RKO (cell line): Measurements from ENCODE around the gene CPPED1.
"Not testable (repeated sequence)": the region's sequence is repeated elsewhere in the genome, so short reads cannot be mapped to it uniquely, and the experiment has no call there.

Source experiments
- DNase-seq: peaks from one replicate; pipeline ENCODE4 v3.0.0-alpha.2; 2016; ENCODE audit warnings: low spot score

The CPPED1 gene

DNA sequence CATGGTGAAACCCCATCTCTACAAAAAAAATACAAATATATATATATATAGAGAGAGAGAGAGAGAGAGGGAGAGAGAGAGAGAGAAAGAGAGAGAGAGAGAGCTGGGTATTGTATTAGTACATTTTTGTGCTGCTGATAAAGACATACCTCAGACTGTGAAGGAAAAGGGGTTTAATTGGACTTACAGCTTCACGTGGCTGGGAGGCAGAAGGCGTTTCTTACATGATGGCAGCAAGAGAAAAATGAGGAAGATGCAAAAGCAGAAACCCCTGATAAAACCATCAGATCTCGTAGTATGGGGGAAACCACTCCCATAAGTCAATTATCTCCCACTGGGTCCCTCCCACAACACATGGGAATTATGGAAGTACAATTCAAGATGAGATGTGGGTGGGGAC is 37.5 kb downstream of the CPPED1 start:
- not testable (repeated sequence) for DNase-seq

DNA sequence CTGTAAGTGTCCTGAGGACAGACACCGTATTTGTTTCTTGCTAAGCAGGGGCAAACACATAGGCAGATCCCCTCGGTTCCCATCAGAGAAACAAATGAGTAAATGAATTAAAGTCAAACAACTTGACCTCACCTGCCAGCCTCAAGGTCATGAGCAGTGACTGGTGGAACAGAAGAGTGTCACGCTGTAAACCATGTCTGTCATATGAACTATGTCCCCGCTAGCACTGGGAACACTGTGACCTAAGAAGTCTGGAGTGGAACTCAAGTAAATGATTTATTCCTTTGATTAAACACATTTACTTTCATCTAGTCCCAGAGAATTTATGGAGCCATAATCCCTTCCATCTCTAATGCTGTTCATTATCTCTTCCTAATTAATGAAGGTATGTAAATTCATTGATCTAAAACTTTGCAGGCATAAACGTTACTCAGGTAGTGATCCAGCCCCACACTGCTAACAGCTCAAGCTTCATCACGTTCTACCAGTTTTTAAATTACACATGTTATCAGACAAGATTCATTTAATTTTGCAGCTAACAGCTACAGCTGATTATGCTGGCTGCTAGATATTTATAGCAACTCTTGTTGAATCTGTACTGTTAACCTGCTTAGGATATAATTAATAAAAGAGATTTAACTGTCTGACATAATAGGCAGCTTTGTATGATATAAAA is 38.7 kb downstream of the CPPED1 start:
- no peak for DNase-seq

DNA sequence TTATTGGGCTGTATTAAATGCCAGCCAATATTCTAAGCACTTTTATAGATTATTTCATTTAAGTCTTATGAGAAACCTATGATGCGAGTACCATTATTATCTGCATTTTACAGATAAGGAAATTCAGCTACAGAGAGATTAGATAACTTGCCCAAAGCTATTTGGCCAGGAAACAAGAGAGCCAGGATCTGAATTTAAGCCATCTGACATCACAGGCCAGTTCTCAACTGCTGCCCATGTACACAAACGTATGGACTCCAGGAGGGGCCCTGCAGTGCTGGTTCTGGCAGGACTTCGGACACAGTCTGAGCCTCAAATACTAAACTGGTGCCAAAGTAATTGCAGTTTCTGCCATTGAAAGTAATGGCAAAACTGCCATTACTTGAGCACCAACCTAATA is 40.2 kb downstream of the CPPED1 start:
- DNase-seq = no peak

DNA sequence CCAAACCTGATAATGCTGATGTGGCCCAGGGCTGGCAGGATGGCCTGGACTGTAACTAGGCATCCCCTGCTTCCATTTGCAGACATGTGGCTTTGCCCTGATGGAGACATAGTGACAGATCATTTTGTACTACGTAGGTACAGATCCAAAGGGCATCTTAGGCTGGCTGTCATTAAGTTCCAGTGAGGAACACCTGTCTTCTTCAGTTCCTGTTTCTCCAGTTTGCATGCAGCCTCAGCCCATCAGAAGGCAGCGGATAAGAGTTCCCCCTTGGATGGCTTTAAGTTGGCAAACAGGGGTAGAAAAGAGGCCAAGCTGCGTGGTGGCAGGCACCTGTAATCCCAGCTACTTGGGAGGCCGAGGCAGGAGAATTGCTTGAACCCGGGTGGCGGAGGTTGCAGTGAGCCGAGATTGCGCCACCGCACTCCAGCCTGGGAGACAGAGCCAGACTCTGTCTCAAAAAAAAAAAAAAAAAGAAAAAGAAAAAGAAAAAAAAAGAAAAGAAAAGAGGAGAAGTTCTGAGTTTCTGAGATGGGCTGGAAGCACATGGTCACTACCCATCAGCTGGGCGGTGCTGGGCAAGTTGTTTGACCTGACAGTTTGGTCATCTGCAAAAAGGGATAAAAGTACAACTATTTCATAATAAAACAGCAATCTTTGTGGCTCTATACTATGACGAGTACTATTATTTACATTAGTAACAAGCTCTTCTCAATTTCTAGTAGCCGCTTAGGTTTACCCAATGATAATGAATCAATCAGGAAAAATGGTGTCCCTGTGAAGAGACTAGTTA is 42.7 kb downstream of the CPPED1 start:
- DNase-seq = no peak

DNA sequence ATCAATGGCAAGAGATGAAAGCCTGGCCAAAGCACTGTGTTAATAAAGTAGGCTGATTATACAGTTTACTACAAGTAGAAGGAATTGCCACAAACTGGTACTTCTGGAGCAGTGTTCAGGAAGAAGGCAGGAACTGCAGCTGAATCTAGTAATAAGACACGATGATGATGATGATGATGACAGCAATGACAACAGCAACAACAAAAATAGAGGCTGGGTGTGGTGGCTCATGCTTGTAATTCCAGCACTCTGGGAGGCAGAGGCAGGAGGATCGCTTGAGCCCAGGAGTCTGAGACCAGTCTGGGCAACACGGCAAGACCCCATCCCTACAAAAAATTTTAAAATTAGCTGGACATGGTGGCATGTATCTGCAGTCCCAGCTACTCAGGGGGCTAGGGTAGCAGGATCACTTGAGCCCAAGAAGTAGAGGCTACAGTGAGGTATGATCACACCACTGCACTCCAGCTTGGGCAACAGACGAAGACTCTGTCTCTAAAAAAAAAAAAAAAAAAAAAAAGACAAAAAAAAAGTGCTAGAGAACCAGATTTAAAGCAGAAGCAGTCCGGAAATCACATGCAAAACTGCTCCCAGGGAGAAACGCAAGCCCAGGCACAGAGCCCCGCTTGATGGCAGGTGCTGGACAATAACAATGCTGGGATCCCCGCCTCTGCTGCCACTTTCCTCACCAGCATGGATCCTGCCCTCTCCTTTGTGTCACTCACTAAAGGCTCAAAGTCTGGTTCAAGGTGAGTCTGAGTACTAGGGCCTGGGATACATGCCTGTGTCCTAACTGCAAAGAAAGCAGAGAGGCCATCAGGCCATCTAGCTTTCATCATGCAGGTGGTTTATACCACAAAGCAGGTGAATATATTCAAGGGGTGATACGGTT is 44.8 kb downstream of the CPPED1 start:
- no peak for DNase-seq

DNA sequence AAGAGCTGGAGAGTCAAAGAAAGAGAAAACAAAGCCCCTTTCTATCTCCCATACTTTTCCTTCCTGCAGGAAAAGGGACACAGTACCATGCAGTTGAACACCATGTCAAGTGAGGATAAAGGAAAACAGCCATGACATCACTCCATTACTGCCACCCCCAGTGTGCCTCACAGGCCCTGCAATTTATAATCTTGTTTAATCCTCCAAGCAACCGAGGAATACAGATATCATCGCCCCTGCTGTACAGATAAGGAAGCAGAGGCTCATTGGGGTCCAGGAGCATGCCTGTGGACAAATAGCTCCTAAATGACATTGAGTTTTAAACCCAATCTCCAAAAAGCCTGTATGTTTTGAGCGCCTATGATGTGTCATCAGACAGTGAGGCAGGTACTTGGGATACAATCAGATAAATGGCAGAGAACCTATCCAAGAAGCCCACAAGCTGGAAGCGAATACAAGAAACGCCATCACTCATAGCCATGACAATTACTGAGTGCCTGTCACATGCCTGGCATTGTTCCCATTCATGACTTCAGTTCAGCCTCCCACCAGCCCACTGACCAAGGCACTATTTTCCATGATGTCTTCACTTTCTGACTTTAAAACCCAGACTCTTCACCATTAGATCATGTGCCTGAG is 45.5 kb downstream of the CPPED1 start:
- peak; percentile 7 for DNase-seq

DNA sequence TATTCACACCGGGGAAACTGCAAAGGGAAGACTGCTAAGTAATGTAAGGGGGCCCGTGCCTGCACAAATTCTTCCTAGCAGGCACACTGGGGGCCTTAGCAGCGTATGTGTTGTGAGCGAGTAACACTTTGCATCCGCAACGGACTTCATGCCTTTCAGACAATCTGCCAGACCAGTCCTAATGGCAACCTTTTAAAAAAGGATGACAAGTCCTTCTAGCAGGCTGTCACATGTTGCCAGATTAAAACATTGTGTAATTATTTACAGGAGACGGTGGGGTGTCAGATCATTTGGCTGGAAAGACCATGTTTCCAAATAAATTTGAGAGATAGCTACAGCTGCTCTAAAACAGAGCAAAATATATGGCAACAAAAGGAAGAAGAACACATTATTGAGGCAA is 46.1 kb downstream of the CPPED1 start:
- DNase-seq = no peak

DNA sequence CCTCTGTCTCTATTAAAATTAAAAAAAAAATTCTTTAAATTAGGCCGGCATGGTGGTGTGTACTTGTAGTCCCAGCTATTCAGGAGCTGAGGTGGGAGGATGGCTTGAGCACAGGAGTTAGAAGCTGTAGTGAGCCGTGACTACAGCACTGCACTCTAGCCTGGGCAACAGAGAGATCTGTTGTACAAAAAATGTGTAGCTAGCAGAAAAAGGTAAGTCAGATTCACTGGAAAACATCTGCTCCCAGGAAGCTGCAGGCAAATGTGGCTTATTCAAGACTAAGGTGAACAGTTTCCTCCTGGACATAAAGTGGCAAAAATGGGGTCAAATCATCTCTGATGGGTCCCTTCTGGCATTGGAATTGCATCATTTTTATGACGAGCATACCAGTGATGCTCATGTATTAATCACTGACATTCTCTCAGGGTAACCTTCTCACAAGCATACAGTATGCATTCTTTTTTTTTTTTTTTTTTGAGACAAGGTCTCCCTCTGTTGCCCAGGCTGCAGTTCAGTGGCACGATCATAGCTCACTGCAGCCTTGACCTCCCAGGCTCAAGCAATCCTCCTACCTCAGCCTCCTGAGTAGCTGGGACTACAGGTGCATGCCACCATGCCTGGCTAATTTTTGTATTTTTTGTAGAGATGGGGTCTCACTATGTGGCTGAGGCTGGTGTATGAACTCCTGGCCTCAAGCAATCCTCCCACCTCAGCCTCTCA is 48.7 kb downstream of the CPPED1 start:
- DNase-seq = peak; percentile 34

DNA sequence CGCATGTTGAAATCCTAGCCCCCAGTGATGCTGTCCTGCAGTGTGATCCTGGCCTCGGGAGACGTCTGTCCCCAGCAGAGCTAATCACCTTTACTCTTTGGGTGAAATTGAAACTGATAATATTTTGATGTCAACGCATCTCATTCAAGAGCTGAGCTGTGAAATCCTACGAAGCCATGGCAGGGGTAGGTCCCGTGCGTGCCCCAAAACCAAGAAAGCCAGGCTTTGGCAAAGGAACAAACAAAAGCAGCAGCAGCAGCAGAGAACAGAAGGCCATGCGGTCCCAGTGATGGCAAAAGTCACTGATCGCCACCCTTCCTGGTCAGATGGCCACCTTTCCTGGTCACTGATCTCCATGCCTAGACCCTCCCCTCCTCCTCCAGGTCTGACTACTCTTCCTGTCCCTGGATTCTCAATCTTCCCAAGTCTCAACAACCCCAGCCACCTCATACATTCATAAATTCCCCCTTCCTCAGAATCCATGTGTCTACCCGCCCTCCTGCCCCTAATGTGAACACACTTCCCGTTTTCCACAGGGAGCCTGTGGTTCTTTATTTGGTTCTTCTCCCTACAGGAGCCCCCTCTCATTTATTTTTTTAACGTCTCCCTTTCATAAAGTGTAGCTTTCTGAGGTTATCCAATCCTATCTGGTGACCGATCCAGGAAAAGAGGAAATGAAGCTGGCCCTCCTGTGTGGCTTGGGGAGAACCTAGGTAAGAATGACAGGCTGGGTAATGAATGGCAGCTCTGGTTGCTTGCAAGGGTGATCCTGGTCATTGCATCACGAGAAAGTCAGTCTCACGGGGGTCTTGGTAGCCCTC is 50.3 kb downstream of the CPPED1 start:
- no peak for DNase-seq

DNA sequence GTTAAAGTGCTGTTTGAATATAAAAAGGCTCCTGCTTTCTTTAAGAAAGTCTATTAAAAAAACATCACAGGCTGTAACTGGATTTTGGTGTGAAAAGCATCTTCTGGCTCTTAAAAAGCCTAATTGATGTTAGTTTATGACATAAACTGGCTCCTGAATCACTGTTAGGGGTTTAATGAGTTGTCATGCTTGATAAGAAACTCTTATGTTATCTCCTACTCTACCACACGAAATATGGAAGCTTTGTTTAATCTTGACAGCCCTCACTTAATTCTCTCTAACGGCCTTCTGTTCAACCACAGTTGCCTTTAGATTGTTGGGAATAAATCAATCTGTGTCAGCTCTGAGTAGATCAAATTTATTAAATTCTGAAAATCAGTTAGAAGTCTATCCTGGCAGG is 51.5 kb downstream of the CPPED1 start:
- no peak for DNase-seq

DNA sequence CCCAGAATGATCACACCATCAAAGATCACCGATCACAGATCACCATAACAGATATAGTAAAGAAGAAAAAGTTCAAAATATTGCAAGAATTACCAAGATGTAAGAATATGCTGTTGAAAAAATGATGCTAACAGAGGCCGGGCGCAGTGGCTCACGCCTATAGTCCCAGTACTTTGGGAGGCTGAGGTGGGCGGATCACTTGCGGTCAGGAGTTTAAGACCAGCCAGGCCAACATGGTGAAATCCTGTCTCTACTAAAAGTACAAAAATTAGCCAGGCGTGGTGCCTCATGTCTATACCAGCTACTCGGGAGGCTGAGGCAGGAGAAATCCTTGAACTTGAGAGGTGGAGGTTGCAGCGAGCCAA is 53.2 kb downstream of the CPPED1 start:
- DNase-seq = no peak

DNA sequence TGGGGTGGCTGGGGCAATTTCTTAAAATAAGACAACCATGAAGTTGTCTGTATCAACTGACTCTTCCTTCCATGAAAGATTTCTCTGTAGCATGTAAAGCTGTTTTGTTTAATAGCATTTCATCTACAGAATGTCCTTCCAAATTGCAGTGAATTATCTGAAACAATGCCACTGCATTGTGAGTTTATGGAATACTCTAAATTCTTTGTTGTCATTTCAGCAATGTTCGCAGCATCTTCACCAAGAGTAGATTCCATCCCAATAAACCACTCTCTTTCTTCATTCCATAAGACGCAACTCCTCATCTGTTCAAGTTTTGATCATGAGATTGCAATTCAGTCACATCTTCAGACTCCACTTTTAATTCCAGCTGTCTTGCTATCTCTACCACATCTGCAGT is 54.6 kb downstream of the CPPED1 start:
- DNase-seq = no peak

DNA sequence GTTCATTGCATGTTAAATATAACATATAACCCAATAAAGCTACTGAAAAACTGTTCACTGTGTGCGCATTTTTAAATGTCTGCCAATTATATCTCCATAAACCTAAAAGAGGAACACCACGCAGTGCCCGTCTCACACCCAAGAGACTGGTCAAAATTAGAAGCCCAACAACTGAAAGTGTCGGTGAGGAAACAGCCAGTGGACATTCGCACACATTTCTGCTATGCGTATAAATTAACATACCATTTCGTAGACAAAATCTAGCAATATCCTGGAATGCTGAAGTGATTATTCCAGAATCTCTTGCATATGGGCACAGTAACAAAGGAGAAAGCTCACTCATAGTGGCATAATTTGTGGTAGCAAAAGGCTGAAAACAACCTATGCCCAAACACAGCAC is 55.9 kb downstream of the CPPED1 start:
- no peak for DNase-seq

DNA sequence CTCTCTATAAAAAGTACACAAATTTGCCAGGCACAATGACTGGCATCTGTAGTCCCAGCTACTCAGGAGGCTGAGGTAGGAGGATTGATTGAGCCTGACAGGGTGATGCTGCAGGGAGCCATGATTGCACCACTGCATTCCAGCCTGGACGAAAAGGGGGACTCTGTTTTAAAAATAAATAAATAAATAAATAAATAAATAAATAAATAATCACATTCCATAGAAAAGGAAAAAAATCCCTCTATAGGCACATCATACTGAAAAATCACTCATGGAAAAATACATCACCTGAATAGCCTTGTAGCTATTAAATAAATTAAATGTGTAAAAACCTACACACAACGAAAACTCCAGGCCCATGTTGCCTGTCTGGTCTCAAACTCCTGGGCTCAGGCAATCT is 56.4 kb downstream of the CPPED1 start:
- no peak for DNase-seq

DNA sequence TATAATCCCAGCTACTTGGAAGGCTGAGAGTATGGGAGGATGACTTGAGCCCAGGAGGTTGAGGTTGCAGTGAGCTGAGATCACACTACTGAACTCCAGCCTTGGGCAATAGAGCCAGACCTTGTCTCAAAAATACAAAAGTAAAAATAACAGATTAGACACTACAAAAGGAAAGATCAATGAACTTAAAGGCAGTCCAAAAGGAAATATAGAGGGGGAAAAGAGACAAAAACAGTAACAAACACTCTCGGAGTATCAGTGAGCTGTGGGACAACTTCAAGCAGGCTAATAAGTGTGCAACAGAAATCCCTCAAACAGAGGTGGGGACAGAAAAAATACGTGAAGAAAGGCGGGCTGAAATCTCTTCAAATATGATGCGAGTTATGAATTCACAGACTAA is 58.8 kb downstream of the CPPED1 start:
- DNase-seq = no peak

DNA sequence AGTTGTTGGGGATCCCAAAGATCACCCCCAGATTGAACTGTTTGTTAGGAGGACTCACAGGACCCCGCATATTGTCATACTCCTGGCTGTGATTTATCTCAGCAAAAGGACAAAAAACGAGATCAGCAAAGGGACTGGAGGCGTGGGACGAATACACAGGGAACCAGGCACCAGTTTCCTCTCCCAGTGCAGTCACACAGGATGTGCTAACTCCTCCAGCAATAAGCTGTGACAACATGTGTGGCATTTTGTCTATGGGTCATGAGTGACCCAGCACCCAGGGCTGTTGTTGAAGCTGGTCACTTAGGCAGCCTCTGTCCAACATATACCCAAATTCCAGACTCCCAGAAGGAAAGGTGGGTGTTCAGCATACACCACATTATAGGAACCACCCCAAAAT is 60.9 kb downstream of the CPPED1 start:
- no peak for DNase-seq

DNA sequence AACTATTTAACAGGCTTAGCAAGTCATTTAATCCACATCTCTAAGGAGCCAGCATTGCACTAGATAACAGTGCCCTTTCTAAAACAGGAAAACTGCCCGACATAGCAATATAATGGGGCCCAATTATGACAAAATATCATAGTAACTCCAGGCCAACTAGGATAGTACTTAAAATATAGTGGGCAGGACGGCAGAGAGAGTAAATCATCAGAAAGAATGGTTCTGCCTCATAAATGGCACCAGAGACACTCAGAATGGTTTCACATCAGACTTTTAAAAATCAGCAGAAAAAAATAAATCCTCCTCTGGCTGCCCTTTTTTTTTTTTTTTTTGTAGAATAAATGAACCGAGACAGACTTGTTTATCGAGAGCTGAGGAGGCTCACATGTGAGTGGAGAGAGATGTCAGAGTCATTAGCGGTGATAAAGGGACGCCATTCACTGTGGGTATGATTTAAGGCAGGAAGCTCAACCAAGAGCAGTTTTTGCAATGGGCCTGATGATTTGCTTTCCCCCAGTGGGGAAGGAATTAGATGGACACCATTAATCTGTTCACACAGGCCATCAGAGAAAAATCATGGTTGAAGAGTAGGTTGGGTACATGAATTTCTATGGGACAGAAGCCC is 62.6 kb downstream of the CPPED1 start:
- no peak for DNase-seq

DNA sequence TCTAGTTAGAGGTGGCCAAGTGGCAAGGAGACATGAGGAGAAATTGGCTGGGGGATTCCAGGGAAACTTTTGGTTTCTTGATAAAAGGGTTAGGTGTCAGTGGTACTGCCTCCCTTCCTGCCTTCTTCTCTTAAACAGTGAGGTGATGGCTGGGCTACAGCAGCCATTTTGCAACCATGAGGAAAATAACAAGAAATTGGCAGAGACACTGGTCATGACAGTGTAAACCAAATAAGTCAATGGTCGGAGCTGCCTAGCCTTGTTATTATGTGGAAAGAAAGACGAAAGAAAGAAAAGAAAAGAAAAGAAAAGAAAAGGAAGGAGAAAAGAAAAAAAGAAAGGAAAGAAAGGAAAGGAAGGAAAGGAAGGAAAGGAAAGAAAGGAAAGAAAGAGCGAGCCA is 63.9 kb downstream of the CPPED1 start:
- no peak for DNase-seq

DNA sequence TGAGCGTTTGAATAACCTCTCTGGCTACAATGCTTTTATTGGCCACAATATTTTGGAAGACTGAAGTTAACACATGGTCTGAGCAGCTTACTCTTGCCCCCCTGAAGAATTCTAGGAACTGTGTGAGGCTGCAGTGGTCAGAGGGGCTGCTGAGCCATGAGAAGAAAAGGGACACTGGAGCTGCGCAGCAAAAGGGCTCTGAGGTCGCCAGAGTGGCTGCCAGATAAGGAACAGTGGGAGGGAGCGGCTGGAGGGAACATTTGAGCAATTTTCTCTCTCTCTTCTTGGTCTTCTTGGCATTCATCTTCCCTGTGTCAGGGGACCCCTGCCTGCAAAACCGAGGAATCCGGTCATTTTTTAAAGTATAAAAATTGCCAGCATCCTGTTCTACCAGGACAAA is 66.1 kb downstream of the CPPED1 start:
- DNase-seq = no peak

DNA sequence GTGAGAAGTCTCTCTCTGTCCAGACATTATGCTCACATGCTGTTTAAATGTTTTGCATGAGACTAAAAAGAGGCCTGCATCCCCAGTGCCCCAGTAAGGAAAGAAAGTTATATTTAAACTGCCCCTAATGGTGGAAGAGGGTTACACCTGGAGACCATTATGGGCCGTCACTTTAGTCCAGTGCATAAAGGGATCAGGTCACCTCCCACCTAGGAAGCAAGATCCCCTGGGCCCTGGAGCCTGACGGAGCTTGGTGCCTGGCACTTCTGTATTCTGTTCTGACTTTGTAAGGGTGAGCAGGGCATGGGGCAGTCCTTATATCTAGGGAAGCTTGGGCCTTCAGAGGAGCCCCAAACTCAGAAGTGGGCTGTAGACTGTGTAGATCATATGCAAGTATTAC is 67.9 kb downstream of the CPPED1 start:
- DNase-seq = no peak
